ENCODE measurements around the gene TLCD3A.

GRCh38 chr17:732067-732901, at the start of gene TLCD3A:
- TF ChIP-seq CTCF (conservative IDR thresholded peaks at IDR 0.05; ENCODE audit: low read length), result no peak
- no peak for TF ChIP-seq EZH2phosphoT487 (IDR thresholded peaks at IDR 0.05; ENCODE audit: borderline replicate concordance)

Data from Loucy (cell line).